Epithelial cell of proximal tubule (primary cell): ENCODE data around the gene MIA2. TPM values are rescaled to one million over a fixed set of nuclear protein-coding genes. Genes with fewer than 3 reads are reported as not detected.
A peak's percentile ranks its signal among the peaks of the same experiment; 100 is the strongest.
"Not testable (repeated sequence)": the region's sequence is repeated elsewhere in the genome, so short reads cannot be mapped to it uniquely, and the experiment has no call there.

ENCODE experiments used
- DNase-seq: peaks from one replicate; pipeline ENCODE4 v3.0.0-alpha.2; 2011; ENCODE audit warnings: low read depth
- H3K4me3 ChIP-seq: 2 replicates; pipeline ENCODE4 v1.5.1; 2011; ENCODE audit warnings: low read depth, mild to moderate bottlenecking, low read length
- CTCF ChIP-seq: conservative IDR thresholded peaks from 2 replicates; pipeline ENCODE4 v1.5.1; 2012; ENCODE audit warnings: low read depth, mild to moderate bottlenecking, low read length
- total RNA-seq: library from RNA; depleted of rRNA; stranded (reverse); fragments of >200 nt; gene quantifications from 2 replicates; pipeline ENCODE4 v1.2.3, GENCODE V29; 2015

The MIA2 gene
- total RNA-seq, 1 donor from 2014 or later, result 10.4 TPM

- DNase-seq, result no peak
- TF ChIP-seq CTCF, result no peak
These were observed 17.8 kb downstream of the MIA2 start for GRCh38 chr14:39251547-39251946.

GRCh38 chr14:39257388-39257787 is 23.7 kb downstream of the MIA2 start:
- H3K4me3 ChIP-seq, DNase-seq: not testable (repeated sequence)

More at GRCh38 chr14:39251547-39251946, 17.8 kb downstream of the MIA2 start:
- H3K4me3 ChIP-seq, result no peak overlapping the region

- no peak for DNase-seq
- no peak overlapping the region for H3K4me3 ChIP-seq
- no peak for TF ChIP-seq CTCF
These were observed 25.2 kb downstream of the MIA2 start for GRCh38 chr14:39258782-39259545.

- DNase-seq, H3K4me3 ChIP-seq: not testable (repeated sequence)
These were observed 26.4 kb downstream of the MIA2 start for GRCh38 chr14:39260161-39260560.

- not testable (repeated sequence) for DNase-seq, H3K4me3 ChIP-seq
These were observed 28.5 kb downstream of the MIA2 start for GRCh38 chr14:39262214-39262613.

- DNase-seq, result no peak
- TF ChIP-seq CTCF, result no peak
- H3K4me3 ChIP-seq, result no peak overlapping the region
These were observed 30.3 kb downstream of the MIA2 start for GRCh38 chr14:39264057-39264456.

- no peak for TF ChIP-seq CTCF
- no peak for DNase-seq
- no peak overlapping the region for H3K4me3 ChIP-seq
These were observed 30.8 kb downstream of the MIA2 start for GRCh38 chr14:39264558-39264957.

- peak overlapping the region; percentile 84 for H3K4me3 ChIP-seq
- no peak for DNase-seq
- no peak for TF ChIP-seq CTCF
These were observed 31.3 kb downstream of the MIA2 start for GRCh38 chr14:39265033-39265432.
